Panc1 (cell line): ENCODE data around the gene OLFML3.

Experiments
- SIN3A ChIP-seq: IDR thresholded peaks from 2 replicates; pipeline ENCODE4 v1.6.1; 2012; ENCODE audit warnings: low read depth, mild to moderate bottlenecking, low read length, moderate library complexity, borderline replicate concordance; ENCODE audit not compliant: insufficient read depth
- TF ChIP-seq, protein P1 (sequence below): fragments of 450-650 bp; IDR thresholded peaks from 2 replicates; pipeline ENCODE4 v1.5.1; 2017; ENCODE audit warnings: mild to moderate bottlenecking
- TF ChIP-seq, protein P2 (sequence below), 2 experiments: IDR thresholded peaks; 2 replicates each; pipeline ENCODE4 v1.6.1; 2011 to 2012; ENCODE audit warnings: low read depth in 2 of 2, control low read depth in 1 of 2, low read length in 1 of 2, mild to moderate bottlenecking in 1 of 2, moderate library complexity in 1 of 2; ENCODE audit not compliant: insufficient read depth in 1 of 2

DNA sequence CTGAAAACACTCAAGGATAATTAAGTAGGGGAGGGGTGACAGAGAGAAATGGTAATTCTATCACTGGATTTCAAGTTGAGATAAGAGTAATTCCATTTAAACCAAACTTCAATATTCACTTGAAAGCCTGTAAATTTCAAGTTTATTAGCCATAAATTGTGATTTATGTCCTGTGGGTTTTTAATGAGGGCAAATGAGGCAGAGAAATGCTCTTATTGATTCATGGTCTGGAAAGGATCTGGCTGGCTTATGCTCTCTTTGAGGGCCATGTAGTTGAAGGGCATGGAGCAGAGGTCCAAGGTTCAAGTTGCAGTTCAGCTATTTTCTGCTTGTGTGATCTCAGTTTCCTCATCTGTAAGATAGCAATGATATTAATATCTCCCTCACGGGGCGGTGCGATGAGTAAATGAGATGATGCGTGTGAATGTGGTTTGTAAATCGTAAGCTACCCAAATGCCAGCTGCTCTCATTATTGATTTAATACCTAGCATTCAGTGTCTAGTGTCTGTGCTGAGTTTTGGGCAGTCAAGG is 12.3 kb downstream of the OLFML3 start:
- TF ChIP-seq SIN3A = no peak
- TF ChIP-seq, protein P1, sequence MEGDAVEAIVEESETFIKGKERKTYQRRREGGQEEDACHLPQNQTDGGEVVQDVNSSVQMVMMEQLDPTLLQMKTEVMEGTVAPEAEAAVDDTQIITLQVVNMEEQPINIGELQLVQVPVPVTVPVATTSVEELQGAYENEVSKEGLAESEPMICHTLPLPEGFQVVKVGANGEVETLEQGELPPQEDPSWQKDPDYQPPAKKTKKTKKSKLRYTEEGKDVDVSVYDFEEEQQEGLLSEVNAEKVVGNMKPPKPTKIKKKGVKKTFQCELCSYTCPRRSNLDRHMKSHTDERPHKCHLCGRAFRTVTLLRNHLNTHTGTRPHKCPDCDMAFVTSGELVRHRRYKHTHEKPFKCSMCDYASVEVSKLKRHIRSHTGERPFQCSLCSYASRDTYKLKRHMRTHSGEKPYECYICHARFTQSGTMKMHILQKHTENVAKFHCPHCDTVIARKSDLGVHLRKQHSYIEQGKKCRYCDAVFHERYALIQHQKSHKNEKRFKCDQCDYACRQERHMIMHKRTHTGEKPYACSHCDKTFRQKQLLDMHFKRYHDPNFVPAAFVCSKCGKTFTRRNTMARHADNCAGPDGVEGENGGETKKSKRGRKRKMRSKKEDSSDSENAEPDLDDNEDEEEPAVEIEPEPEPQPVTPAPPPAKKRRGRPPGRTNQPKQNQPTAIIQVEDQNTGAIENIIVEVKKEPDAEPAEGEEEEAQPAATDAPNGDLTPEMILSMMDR = no peak
- TF ChIP-seq, protein P2, sequence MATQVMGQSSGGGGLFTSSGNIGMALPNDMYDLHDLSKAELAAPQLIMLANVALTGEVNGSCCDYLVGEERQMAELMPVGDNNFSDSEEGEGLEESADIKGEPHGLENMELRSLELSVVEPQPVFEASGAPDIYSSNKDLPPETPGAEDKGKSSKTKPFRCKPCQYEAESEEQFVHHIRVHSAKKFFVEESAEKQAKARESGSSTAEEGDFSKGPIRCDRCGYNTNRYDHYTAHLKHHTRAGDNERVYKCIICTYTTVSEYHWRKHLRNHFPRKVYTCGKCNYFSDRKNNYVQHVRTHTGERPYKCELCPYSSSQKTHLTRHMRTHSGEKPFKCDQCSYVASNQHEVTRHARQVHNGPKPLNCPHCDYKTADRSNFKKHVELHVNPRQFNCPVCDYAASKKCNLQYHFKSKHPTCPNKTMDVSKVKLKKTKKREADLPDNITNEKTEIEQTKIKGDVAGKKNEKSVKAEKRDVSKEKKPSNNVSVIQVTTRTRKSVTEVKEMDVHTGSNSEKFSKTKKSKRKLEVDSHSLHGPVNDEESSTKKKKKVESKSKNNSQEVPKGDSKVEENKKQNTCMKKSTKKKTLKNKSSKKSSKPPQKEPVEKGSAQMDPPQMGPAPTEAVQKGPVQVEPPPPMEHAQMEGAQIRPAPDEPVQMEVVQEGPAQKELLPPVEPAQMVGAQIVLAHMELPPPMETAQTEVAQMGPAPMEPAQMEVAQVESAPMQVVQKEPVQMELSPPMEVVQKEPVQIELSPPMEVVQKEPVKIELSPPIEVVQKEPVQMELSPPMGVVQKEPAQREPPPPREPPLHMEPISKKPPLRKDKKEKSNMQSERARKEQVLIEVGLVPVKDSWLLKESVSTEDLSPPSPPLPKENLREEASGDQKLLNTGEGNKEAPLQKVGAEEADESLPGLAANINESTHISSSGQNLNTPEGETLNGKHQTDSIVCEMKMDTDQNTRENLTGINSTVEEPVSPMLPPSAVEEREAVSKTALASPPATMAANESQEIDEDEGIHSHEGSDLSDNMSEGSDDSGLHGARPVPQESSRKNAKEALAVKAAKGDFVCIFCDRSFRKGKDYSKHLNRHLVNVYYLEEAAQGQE (IDR thresholded peaks at IDR 0.05; ENCODE audit: insufficient read depth in 1 of 2, low read depth in 2 of 2, low read length in 1 of 2) = no peak
